ENCODE results near the gene PTHLH. TPM values are rescaled to one million over a fixed set of nuclear protein-coding genes. Genes with fewer than 3 reads are reported as not detected.

PTHLH gene
- total RNA-seq, 6 experiments from 2014 or later = 0.59 to 1.3 (median 1.0) TPM

DNA sequence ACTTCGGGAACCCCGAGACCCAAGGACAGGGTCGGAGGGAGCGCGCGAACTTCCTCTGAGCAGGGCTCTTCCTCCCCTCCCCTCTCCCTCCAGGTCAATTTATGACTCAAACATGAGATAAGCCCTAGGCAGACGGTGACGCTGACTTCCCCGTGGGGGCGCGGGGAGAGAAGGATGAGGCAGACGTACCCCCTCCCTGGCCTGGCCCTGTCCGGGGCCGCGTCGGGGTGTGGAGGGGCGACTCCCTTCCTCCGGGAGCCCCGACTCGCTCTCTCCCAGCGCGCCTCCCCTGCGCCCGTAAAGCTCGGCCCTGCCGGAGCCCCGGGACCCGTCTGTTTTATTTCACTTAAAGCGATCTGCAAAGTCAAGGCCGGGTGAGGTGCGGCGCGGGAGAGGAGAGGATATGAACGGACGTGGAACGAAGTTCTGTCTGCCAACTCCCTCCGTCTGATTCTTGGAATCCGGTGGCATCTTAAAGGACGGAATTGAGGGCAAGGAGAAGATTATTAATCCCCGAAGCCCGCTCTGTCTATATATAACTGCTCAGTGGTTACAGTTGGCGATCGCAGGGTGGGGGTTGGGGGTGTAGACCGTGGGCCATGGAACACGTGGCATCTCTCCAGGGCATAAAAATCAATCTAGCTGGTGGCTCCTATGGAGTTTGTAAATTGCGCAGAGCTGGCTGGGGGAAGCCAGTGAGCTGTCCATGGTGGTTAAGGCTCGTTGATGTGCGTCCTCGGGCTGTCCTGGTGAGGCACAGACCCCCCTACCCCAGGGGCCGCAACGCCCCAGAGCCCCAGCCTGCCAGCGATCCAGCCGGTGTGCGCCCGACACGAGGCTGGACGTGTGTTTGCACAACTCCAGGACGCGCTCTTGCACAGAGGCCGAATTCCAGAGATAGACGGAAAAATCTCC, 2.9 kb upstream of the PTHLH start:
- Mint-ChIP-seq H3K27me3 (ENCODE audit: insufficient read depth) (peaks cover 20% of the 10 kb centered on the region), H3K4me3 (peak overlapping the region; percentile 88)
- DNase-seq = peak; percentile 27

GRCh38 chr12:27974735-27975221, 2.2 kb upstream of the PTHLH start:
- Mint-ChIP-seq H3K27me3 (ENCODE audit: insufficient read depth) (peaks cover 20% of the 10 kb centered on the region), H3K36me3 (ENCODE audit: low read depth) (no peaks in the 10 kb centered on the region), H3K9me3 (no peaks in the 10 kb centered on the region), H3K4me3 (peak overlapping the region; percentile 88), H3K27ac (no peak overlapping the region), H3K4me1 (ENCODE audit: low read depth) (peaks cover 56% of the 10 kb centered on the region)
- TF ChIP-seq, protein P1, sequence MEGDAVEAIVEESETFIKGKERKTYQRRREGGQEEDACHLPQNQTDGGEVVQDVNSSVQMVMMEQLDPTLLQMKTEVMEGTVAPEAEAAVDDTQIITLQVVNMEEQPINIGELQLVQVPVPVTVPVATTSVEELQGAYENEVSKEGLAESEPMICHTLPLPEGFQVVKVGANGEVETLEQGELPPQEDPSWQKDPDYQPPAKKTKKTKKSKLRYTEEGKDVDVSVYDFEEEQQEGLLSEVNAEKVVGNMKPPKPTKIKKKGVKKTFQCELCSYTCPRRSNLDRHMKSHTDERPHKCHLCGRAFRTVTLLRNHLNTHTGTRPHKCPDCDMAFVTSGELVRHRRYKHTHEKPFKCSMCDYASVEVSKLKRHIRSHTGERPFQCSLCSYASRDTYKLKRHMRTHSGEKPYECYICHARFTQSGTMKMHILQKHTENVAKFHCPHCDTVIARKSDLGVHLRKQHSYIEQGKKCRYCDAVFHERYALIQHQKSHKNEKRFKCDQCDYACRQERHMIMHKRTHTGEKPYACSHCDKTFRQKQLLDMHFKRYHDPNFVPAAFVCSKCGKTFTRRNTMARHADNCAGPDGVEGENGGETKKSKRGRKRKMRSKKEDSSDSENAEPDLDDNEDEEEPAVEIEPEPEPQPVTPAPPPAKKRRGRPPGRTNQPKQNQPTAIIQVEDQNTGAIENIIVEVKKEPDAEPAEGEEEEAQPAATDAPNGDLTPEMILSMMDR (IDR thresholded peaks at IDR 0.05) = no peak
- DNase-seq = no peak

More for the DNA sequence above, 2.9 kb upstream of the PTHLH start:
- TF ChIP-seq, protein P1 (IDR thresholded peaks at IDR 0.05) = no peak
- Mint-ChIP-seq H3K4me1 (ENCODE audit: low read depth) (peaks cover 56% of the 10 kb centered on the region), H3K9me3 (no peaks in the 10 kb centered on the region), H3K27ac (0 out of 2 replicates have a peak overlapping the region, but pooled peaks have one; percentile 28), H3K36me3 (ENCODE audit: low read depth) (no peaks in the 10 kb centered on the region)

DNA sequence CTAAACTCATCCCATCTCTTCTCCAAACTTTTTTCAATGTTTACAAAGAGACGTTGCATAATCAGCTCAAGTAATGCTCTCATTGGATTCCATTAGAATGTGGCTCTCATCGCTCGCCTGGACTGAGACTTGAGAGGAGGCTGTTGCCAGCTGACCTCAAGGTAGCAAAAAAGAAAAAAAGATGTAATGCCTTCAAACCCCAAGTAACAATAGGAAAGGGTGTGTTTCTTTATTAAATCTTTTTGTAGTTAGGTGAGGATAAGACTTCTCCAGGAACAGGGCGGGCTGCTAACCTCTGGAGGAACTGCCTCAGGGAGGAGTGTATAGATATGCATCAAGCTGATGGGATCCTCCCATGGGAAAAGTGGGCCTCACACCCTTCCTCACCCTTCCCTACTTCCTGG, 956 bp upstream of the PTHLH start:
- Mint-ChIP-seq H3K4me3 (no peak overlapping the region), H3K27ac (no peak overlapping the region), H3K27me3 (ENCODE audit: insufficient read depth) (peaks cover 20% of the 10 kb centered on the region), H3K9me3 (no peaks in the 10 kb centered on the region), H3K4me1 (ENCODE audit: low read depth) (peaks cover 56% of the 10 kb centered on the region), H3K36me3 (ENCODE audit: low read depth) (no peaks in the 10 kb centered on the region)
- TF ChIP-seq, protein P1 (IDR thresholded peaks at IDR 0.05) = no peak
- DNase-seq = no peak

- Mint-ChIP-seq H3K27me3 (ENCODE audit: insufficient read depth) (peaks cover 18% of the 10 kb centered on the region), H3K27ac (no peak overlapping the region), H3K4me3 (no peak overlapping the region), H3K4me1 (ENCODE audit: low read depth) (peaks cover 74% of the 10 kb centered on the region), H3K36me3 (ENCODE audit: low read depth) (no peaks in the 10 kb centered on the region), H3K9me3 (no peaks in the 10 kb centered on the region)
- TF ChIP-seq, protein P1 (IDR thresholded peaks at IDR 0.05) = no peak
- no peak for DNase-seq
Measured at GRCh38 chr12:27971606-27972005, 927 bp downstream of the PTHLH start.

GRCh38 chr12:27971121-27971489, 1.4 kb downstream of the PTHLH start:
- TF ChIP-seq, protein P1 (IDR thresholded peaks at IDR 0.05) = no peak
- peak overlapping the region; percentile 31 for H3K27ac Mint-ChIP-seq
- peaks cover 77% of the 10 kb centered on the region for H3K4me1 Mint-ChIP-seq (ENCODE audit: low read depth)
- H3K9me3 Mint-ChIP-seq = no peaks in the 10 kb centered on the region
- DNase-seq = no peak
- H3K27me3 Mint-ChIP-seq (ENCODE audit: insufficient read depth) = peaks cover 13% of the 10 kb centered on the region
- H3K36me3 Mint-ChIP-seq (ENCODE audit: low read depth) = no peaks in the 10 kb centered on the region
- peak overlapping the region; percentile 72 for H3K4me3 Mint-ChIP-seq
